ENCODE measurements around the gene ITGB1BP2.

The ITGB1BP2 gene

GRCh38 chrX:71301195-71301924 lies at the start of gene ITGB1BP2:
Gene ITGB1BP2, plus strand, starts transcription at chrX:71301750. Its CDS starts 57 bp downstream, at chrX:71301807.
- Histone ChIP-seq H3K36me3 (peaks cover 37% of the 10 kb centered on the region), H3K4me3 (ENCODE audit: low read depth, low read length) (no peak within 1 kb of the TSS; the same call in 1 of the 2 replicates), H3K9me3 (ENCODE audit: severe bottlenecking) (no peaks in the 10 kb centered on the region), H3K27ac (peak within 1 kb of the TSS; percentile 74), H3K27me3 (ENCODE audit: insufficient read depth, low read depth, severe bottlenecking) (peaks cover 13% of the 10 kb centered on the region)
- no peak for TF ChIP-seq CTCF (IDR thresholded peaks at IDR 0.05; ENCODE audit: low read depth, low read length)
- DNase-seq, result peak; percentile 72

- Histone ChIP-seq H3K27ac (no peak overlapping the region), H3K36me3 (peaks cover 14% of the 10 kb centered on the region), H3K27me3 (ENCODE audit: insufficient read depth, low read depth, severe bottlenecking) (peaks cover 7% of the 10 kb centered on the region), H3K9me3 (ENCODE audit: severe bottlenecking) (no peaks in the 10 kb centered on the region), H3K4me3 (ENCODE audit: low read depth, low read length) (no peak overlapping the region)
- no peak for DNase-seq
- no peak for TF ChIP-seq CTCF (IDR thresholded peaks at IDR 0.05; ENCODE audit: low read depth, low read length)
Observed at GRCh38 chrX:71252221-71252620, 49.3 kb upstream of the ITGB1BP2 start.

DNA sequence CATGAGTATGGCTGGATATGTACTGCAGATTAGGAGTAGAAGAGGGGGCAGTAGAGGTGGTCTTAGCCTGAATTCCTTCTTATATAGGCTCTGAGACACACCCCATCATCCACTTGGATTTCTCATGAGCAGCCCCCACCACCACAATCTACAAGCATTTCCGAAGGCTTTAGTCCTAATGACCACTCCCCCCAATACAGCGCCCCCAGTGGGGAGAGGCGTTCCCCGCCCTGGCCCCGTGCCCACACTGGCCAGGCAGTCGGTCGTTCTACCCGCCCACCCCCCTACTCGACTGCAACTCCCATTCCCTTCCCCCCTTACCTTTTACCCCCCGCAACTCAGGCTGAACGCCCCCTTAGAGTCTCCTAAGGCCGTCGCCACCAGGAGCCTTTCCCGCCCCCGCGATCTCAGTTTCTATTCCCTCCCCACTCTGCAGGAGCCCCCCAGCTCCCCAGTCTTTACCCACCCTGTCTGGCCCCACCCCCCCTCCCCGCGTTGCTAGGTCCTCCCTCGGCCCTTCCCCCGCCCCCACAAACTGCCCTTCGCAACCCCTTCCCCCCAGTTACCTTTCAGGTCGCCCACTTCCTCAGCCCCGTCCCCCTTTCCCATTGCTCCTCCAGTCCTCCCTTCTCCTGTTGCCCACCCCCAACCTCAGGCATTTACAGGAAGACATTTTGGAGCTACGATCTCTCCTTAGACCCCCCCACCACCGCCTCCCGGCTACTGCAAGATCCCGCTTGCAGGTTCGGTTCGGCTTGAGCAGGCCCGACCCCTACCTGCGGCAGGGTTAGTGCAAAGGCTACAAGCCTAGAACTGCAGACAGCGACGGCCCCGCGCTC lies 48.1 kb upstream of the ITGB1BP2 start:
- peaks cover 6% of the 10 kb centered on the region for H3K36me3 ChIP-seq
- peak overlapping the region; percentile 80 for H3K4me3 ChIP-seq (ENCODE audit: low read depth, low read length)
- DNase-seq, result peak; percentile 72
- peak; percentile 66 for TF ChIP-seq CTCF (IDR thresholded peaks at IDR 0.05; ENCODE audit: low read depth, low read length)
- H3K27me3 ChIP-seq (ENCODE audit: insufficient read depth, low read depth, severe bottlenecking), result peaks cover 7% of the 10 kb centered on the region
- peak overlapping the region; percentile 83 for H3K27ac ChIP-seq
- H3K9me3 ChIP-seq (ENCODE audit: severe bottlenecking), result no peaks in the 10 kb centered on the region

DNA sequence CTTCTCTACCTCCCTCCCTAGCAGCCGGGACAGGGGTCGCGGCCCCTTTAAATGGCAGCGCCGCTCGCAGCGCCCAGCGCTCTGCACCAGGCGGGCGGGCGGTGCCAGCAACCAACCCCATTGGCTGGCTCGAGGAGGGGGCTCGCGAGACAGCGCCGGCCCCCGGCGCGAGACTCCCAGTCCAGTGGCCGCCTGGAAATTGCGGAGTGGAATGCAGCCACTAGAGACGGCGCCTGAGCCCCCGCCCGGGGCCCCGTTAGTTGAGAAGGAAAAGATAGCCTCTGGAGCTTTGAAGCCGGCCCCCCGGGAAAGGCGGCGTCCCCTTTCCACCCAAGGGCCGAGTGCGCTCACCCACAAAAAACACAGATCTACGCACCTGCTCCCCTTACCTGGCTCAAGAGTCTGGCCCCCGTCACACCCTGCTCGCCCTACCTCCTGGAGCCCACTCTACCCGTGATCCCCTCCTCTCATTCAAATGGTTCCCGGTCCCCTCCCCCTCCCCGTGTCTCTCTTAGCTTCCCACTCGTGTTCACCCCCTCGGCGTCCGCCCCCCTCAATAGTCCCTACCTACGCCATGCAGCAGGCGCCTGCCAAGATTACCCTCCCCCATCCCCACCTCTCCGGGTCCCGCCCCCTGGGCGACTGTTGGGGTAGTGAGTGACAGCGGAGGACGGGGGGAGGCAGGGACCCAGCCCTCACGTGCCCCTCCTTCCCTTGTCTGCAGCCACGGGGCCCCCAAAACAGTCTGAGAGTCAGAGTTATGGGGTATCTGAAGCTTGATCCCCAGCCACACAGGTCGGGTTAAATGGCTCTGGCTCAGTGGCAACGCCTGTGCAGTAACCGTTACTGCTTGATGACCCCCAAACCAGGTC lies 47.2 kb upstream of the ITGB1BP2 start, which contains the start of gene ZMYM3:
Gene ZMYM3, minus strand, starts transcription at position 49 of the 872 bp plus-strand sequence. CDS start 885 bp downstream, outside the sequence.
- Histone ChIP-seq H3K27ac (peak within 1 kb of the TSS; percentile 83), H3K27me3 (ENCODE audit: insufficient read depth, low read depth, severe bottlenecking) (peaks cover 11% of the 10 kb centered on the region), H3K4me3 (ENCODE audit: low read depth, low read length) (peak within 1 kb of the TSS; percentile 80), H3K36me3 (peaks cover 6% of the 10 kb centered on the region; the same call in 1 of the 2 replicates), H3K9me3 (ENCODE audit: severe bottlenecking) (no peaks in the 10 kb centered on the region)
- no peak for TF ChIP-seq CTCF (IDR thresholded peaks at IDR 0.05; ENCODE audit: low read depth, low read length)
- peak; percentile 86 for DNase-seq

- Histone ChIP-seq H3K36me3 (no peaks in the 10 kb centered on the region), H3K27me3 (ENCODE audit: insufficient read depth, low read depth, severe bottlenecking) (peaks cover 5% of the 10 kb centered on the region), H3K27ac (no peak overlapping the region), H3K9me3 (ENCODE audit: severe bottlenecking) (no peaks in the 10 kb centered on the region), H3K4me3 (ENCODE audit: low read depth, low read length) (no peak overlapping the region)
- no peak for DNase-seq
- no peak for TF ChIP-seq CTCF (IDR thresholded peaks at IDR 0.05; ENCODE audit: low read depth, low read length)
Observed at GRCh38 chrX:71256051-71256450, 45.5 kb upstream of the ITGB1BP2 start.

All from WERI-Rb-1 (cell line).